Stomach (tissue), 4 donors: ENCODE data around the gene SDK2.

Experiments
- CTCF ChIP-seq, 7 experiments: fragments of 450-650 bp in 4 of 7; fragments of 200-600 bp in 3 of 7; sonication (generic) in 3 of 7; IDR thresholded peaks; one replicate each; pipeline ENCODE4 v1.5.1; 2016 to 2019; ENCODE audit warnings: antibody characterized with exemption in 7 of 7, control low read depth in 2 of 7, mild to moderate bottlenecking in 1 of 7
- EP300 ChIP-seq: sonication (generic); formaldehyde crosslinking; IDR thresholded peaks from one replicate; pipeline ENCODE4 v1.6.1; 2017; ENCODE audit warnings: antibody characterized with exemption
- POLR2A ChIP-seq, 4 donors: fragments of 450-650 bp; IDR thresholded peaks; one replicate each; pipeline ENCODE4 v1.6.1; 2016; ENCODE audit warnings: antibody characterized with exemption in 4 of 4, control low read depth in 2 of 4, mild to moderate bottlenecking in 1 of 4, moderate library complexity in 1 of 4
- POLR2AphosphoS5 ChIP-seq, 3 donors: sonication (generic); formaldehyde crosslinking; IDR thresholded peaks; one replicate each; pipeline ENCODE4 v1.6.1; 2016; ENCODE audit warnings: antibody characterized with exemption in 3 of 3

- TF ChIP-seq CTCF (IDR thresholded peaks at IDR 0.05) (no peak), EP300 (no peak), POLR2AphosphoS5 (IDR thresholded peaks at IDR 0.05) (no peak), POLR2A (IDR thresholded peaks at IDR 0.05) (no peak)
These were observed 257.7 kb downstream of the SDK2 start for GRCh38 chr17:73386561-73386960.
